H1 (cell line): ENCODE results near the gene PROK1.

Experiments used
- EP300 ChIP-seq, 2 experiments: IDR thresholded peaks; 1 replicate in 1 of 2; 2 replicates in 1 of 2; pipeline ENCODE4 v1.6.1; 2011 to 2012; ENCODE audit warnings: low read depth in 2 of 2, low read length in 2 of 2, mild to moderate bottlenecking in 2 of 2, borderline replicate concordance in 1 of 2, inconsistent platforms in 1 of 2, moderate library complexity in 1 of 2
- TF ChIP-seq, protein P1 (sequence below), 3 experiments: IDR thresholded peaks; 1 replicate in 2 of 3; 2 replicates in 1 of 3; pipeline versions ENCODE4 v1.5.1 to v1.6.1; 2011; ENCODE audit warnings: low read length in 3 of 3, mild to moderate bottlenecking in 3 of 3, inconsistent platforms in 2 of 3, low read depth in 1 of 3, moderate library complexity in 1 of 3; ENCODE audit not compliant: insufficient read depth in 1 of 3; ENCODE audit errors: control extremely low read depth in 1 of 3

DNA sequence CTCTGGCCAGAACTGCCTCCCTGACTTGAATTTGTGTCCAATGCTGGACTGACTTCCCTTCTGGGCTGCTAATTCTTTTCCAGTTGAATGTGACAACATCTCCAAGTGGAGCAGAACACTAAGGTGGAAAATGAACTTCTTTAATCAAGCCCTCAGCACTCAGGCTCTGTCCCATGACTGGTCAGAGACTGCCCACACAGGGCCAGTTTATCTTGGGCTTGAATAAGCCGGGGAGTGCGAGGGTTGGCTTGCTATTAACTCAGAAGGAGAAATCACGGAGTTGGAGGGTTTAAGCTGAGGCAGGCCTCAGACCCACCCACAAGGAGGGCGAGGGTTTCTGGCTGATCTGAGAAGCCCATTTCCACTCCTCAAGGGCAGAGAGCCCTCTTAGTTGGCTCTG lies 55.6 kb downstream of the PROK1 start:
- TF ChIP-seq, protein P1, sequence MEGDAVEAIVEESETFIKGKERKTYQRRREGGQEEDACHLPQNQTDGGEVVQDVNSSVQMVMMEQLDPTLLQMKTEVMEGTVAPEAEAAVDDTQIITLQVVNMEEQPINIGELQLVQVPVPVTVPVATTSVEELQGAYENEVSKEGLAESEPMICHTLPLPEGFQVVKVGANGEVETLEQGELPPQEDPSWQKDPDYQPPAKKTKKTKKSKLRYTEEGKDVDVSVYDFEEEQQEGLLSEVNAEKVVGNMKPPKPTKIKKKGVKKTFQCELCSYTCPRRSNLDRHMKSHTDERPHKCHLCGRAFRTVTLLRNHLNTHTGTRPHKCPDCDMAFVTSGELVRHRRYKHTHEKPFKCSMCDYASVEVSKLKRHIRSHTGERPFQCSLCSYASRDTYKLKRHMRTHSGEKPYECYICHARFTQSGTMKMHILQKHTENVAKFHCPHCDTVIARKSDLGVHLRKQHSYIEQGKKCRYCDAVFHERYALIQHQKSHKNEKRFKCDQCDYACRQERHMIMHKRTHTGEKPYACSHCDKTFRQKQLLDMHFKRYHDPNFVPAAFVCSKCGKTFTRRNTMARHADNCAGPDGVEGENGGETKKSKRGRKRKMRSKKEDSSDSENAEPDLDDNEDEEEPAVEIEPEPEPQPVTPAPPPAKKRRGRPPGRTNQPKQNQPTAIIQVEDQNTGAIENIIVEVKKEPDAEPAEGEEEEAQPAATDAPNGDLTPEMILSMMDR (IDR thresholded peaks at IDR 0.05; ENCODE audit: control extremely low read depth in 1 of 3, insufficient read depth in 1 of 3, low read depth in 1 of 3, low read length in 3 of 3): no peak
- no peak for TF ChIP-seq EP300 (IDR thresholded peaks at IDR 0.05; ENCODE audit: borderline replicate concordance in 1 of 2, low read depth in 2 of 2, low read length in 2 of 2)
